Measurements from ENCODE around the gene ZNF878. TPM values are rescaled to one million over a fixed set of nuclear protein-coding genes. Genes with fewer than 3 reads are reported as not detected.
"Not testable (repeated sequence)": the region's sequence is repeated elsewhere in the genome, so short reads cannot be mapped to it uniquely, and the experiment has no call there.

The ZNF878 gene
- total RNA-seq (0.31 TPM), polyA plus RNA-seq (ENCODE audit: insufficient read depth in 1 of 8, insufficient read length in 8 of 8, low replicate concordance in 1 of 8) (under 1 TPM; 0.16 to 0.61 (median 0.50) TPM)
- long read RNA-seq, donor 1: 0 reads
- long read RNA-seq, donor 2: 0 reads
- long read RNA-seq, donor 3: 0 reads
- long read RNA-seq, donor 4: 0 reads
- long read RNA-seq, donor 5, partial matches to known transcripts: 0 of 1 reads
- long read RNA-seq, donor 5, other reads (novel, unspliced or antisense): 0 of 1 reads
- long read RNA-seq, donor 6: 0 reads
- long read RNA-seq, donor 7: 0 reads
- long read RNA-seq, donor 8: 0 reads
- long read RNA-seq, donor 9: 0 reads
- long read RNA-seq, donor 10: 0 reads
- long read RNA-seq, donor 11: 0 reads

DNA sequence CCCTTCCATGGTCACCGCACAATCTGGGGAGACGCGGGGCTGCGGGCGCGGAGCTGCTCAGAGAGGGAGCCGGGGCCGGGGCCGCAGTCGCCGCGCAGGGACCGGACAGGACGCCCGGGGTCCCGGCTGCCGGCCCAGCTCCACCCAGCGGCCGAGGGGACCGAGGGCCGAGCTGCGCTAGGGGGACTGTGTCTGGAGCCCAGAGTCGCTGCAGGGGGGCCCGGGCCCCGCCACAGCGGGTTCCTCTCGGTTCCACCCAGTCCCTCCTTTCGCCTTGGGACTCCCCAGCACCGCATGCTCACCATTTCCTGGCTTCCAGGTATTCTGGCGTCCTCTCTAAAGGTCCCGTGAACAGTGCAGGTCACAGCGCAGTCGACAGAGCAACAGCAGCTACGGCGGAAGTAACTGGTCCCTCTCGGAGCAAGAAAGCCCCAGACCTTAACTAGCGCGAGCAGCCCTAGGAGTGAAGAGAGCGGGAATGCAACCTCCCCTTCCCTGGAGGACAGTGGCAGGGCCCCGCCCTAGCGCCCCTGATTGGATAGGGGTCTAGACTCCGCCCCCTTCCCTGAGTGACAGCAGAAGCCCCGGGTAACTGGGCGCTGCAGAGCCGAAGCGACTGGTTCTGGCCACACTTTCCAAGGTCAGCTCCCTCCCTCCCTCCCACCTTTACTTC, at the start of gene ZNF878:
ZNF878 (minus strand) TSS at position 465 of the 673 bp plus-strand sequence; CDS start at position 305, 160 bp downstream.
- Histone ChIP-seq H3K36me3 (ENCODE audit: control insufficient read depth, insufficient read depth, low read length) (no peaks in the 10 kb centered on the region), H3K27me3 (ENCODE audit: control insufficient read depth, insufficient read depth, low read length) (peaks cover 3% of the 10 kb centered on the region), H3K27ac (ENCODE audit: low read length) (peak within 1 kb of the TSS; percentile 89), H3K9me3 (replicated peaks; ENCODE audit: control insufficient read depth, low read depth, low read length) (no peaks in the 10 kb centered on the region), H3K4me3 (ENCODE audit: low read length) (peak within 1 kb of the TSS; percentile 78), H3K4me1 (ENCODE audit: control insufficient read depth, insufficient read depth, low read length) (peaks cover 6% of the 10 kb centered on the region)
- DNase-seq: peak; percentile 93
- 0% methylated on average over 45 of the region's 46 CpGs for WGBS (ENCODE audit: insufficient coverage)

DNA sequence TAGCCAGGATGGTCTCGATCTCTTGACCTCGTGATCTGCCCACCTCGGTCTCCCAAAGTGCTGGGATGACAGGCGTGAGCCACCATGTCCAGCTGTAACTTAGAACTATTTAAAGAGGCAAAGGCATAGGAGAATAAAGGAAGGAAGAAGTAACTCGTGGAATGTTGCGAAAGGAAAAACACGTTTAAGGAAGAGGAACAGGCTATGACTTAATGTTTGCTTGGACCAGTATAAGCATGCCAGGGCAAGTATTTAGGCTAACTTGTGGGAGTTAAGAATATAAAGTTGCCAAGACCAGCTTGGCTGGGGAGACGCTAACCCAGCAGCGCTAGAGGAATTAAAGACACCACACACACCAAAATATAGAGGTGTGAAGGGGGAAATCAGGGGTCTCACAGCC, 45.3 kb upstream of the ZNF878 start:
- no peak for DNase-seq
- no peak overlapping the region for H3K4me3 ChIP-seq (ENCODE audit: low read length)
- H3K27ac ChIP-seq (ENCODE audit: low read length): no peak overlapping the region
- H3K27me3 ChIP-seq (ENCODE audit: control insufficient read depth, insufficient read depth, low read length): no peaks in the 10 kb centered on the region
- peaks cover 3% of the 10 kb centered on the region for H3K36me3 ChIP-seq (ENCODE audit: control insufficient read depth, insufficient read depth, low read length)
- H3K4me1 ChIP-seq (ENCODE audit: control insufficient read depth, insufficient read depth, low read length): no peaks in the 10 kb centered on the region
- H3K9me3 ChIP-seq (replicated peaks; ENCODE audit: control insufficient read depth, low read depth, low read length): peaks cover 8% of the 10 kb centered on the region
- 99% methylated on average over 7 of the region's 9 CpGs for WGBS (ENCODE audit: insufficient coverage)

DNA sequence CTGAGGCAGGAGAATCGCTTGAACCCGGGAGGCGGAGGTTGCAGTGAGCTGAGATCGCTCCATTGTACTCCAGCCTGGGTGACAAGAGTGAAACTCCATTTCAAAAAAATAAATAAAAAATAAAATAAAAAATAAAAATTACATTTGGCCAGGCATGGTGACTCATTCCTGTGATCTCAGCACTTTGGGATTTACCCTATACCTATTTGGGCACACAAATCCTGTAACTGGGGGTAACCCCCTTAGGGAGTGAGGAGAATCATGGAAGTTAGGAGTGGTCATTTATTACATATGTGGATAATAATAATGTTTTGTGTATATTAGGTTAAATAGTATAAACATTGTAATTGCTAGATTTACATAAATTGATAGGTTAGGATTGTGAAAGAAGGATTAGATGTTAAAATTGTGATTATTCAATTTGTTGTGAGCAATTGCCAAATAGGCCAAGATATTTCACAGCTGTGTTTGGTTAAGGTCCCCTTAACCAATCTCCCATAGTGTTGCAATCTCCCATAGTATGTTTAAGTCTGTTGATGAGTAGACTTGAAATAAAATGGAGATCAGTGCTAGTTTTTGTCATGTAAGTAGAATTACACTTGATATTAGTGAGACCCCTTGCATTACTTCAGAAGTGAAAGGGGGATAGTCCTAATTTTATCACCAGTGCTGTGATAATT, 42.5 kb upstream of the ZNF878 start:
- H3K9me3 ChIP-seq (replicated peaks; ENCODE audit: control insufficient read depth, low read depth, low read length): peaks cover 8% of the 10 kb centered on the region
- no CpG with 5 or more reads among the region's 4 CpGs for WGBS (ENCODE audit: insufficient coverage)
- no peaks in the 10 kb centered on the region for H3K27me3 ChIP-seq (ENCODE audit: control insufficient read depth, insufficient read depth, low read length)

DNA sequence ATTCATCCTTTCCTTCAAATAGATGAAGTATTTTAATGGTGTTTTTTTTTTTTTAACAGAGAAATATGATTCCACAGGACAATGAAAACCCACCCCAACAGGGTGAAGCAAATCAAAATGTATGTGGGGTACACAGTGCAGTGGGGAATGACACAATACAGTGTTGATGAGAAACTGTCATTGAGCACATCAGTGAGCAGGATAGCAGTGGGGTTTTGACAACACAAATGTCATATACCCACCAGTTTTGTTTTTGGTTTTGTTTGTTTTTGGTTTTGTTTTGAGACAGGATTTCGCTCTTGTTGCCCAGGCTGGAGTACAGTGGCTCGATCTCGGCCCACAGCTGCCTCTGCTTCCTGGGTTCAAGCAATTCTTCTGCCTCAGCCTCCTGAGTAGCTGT, 41.0 kb upstream of the ZNF878 start:
- Histone ChIP-seq H3K27ac (ENCODE audit: low read length) (no peak overlapping the region), H3K4me1 (ENCODE audit: control insufficient read depth, insufficient read depth, low read length) (peaks cover 7% of the 10 kb centered on the region), H3K9me3 (replicated peaks; ENCODE audit: control insufficient read depth, low read depth, low read length) (peaks cover 4% of the 10 kb centered on the region), H3K27me3 (ENCODE audit: control insufficient read depth, insufficient read depth, low read length) (no peaks in the 10 kb centered on the region), H3K36me3 (ENCODE audit: control insufficient read depth, insufficient read depth, low read length) (peaks cover 3% of the 10 kb centered on the region), H3K4me3 (ENCODE audit: low read length) (no peak overlapping the region)
- no peak for DNase-seq
- 100% methylated on average over 3 of the region's 3 CpGs for WGBS (ENCODE audit: insufficient coverage)

More for the DNA sequence above, 42.5 kb upstream of the ZNF878 start:
- peaks cover 3% of the 10 kb centered on the region for H3K36me3 ChIP-seq (ENCODE audit: control insufficient read depth, insufficient read depth, low read length)
- H3K27ac ChIP-seq (ENCODE audit: low read length): no peak overlapping the region
- H3K4me1 ChIP-seq (ENCODE audit: control insufficient read depth, insufficient read depth, low read length): peaks cover 7% of the 10 kb centered on the region
- H3K4me3 ChIP-seq (ENCODE audit: low read length): no peak overlapping the region
- no peak for DNase-seq

DNA sequence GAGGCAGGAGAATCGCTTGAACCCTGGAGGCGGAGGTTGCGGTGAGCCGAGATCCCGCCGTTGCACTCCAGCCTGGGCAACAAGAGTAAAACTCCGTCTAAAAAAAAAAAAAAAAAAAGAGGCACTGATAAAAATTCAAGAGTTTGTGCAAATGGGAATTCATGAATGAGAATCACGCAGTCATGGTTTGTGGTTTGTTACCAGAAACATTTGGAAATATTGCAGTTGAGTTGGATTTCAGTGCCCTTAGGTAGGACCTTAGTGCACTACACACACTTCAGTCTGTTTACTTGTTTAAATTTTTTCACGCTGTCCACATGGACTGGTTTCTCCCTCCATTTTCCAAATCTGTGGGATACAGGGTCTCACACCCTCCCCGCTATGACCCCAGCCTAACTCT, 40.2 kb upstream of the ZNF878 start:
- Histone ChIP-seq H3K4me3 (ENCODE audit: low read length) (peak overlapping the region; percentile 63), H3K9me3 (replicated peaks; ENCODE audit: control insufficient read depth, low read depth, low read length) (peaks cover under 1% of the 10 kb centered on the region), H3K27ac (ENCODE audit: low read length) (peak overlapping the region; percentile 95), H3K27me3 (ENCODE audit: control insufficient read depth, insufficient read depth, low read length) (no peaks in the 10 kb centered on the region), H3K4me1 (ENCODE audit: control insufficient read depth, insufficient read depth, low read length) (peaks cover 7% of the 10 kb centered on the region), H3K36me3 (ENCODE audit: control insufficient read depth, insufficient read depth, low read length) (peaks cover 3% of the 10 kb centered on the region)
- WGBS (ENCODE audit: insufficient coverage): 50% methylated on average over 2 of the region's 10 CpGs
- DNase-seq: peak; percentile 9

DNA sequence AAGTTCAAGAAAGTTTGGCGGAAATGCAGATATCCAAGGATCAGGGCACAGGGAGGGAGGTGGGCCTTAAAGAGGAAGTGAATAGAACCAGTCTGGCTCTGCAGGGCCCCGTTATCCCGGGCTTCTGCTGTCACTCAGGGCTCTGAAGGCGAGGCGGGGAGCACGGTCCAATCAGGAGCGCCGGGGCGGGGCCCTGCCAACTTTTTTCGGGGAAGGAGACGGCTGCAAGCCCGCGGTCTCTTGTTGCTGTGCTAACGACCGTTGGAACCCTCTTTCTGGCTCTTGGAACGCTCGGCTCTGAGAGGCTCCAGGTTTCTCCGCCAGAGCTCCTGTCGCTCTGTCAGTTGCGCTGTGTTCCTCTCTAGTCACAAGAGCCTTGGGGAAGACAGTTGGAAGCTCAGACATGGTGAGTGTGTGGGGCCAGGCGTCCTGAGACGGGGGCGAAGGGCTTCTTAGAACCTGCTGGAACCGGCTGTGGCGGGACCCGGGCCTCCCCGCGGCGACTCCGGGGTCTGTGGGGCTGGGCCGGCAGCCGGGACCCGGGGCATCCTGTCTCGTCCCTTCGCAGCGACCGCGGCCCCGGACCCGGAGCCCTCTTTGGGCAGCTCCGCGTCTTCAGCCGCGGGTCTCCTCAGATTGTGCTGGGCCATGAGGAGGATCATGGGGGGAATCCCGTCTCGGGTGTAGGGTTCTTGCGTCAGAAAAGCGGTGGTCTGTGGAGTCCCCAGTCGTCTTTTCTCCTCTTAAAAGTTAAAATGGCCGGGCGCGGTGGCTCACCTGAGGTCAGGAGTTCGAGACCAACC, 39.5 kb upstream of the ZNF878 start:
- H3K4me1 ChIP-seq (ENCODE audit: control insufficient read depth, insufficient read depth, low read length): peaks cover 7% of the 10 kb centered on the region
- H3K27ac ChIP-seq (ENCODE audit: low read length): peak overlapping the region; percentile 95
- H3K36me3 ChIP-seq (ENCODE audit: control insufficient read depth, insufficient read depth, low read length): peaks cover 3% of the 10 kb centered on the region
- under 1% methylated on average over 49 of the region's 53 CpGs for WGBS (ENCODE audit: insufficient coverage)
- no peaks in the 10 kb centered on the region for H3K9me3 ChIP-seq (replicated peaks; ENCODE audit: control insufficient read depth, low read depth, low read length)
- H3K27me3 ChIP-seq (ENCODE audit: control insufficient read depth, insufficient read depth, low read length): no peaks in the 10 kb centered on the region
- peak overlapping the region; percentile 63 for H3K4me3 ChIP-seq (ENCODE audit: low read length)
- peak; percentile 97 for DNase-seq

DNA sequence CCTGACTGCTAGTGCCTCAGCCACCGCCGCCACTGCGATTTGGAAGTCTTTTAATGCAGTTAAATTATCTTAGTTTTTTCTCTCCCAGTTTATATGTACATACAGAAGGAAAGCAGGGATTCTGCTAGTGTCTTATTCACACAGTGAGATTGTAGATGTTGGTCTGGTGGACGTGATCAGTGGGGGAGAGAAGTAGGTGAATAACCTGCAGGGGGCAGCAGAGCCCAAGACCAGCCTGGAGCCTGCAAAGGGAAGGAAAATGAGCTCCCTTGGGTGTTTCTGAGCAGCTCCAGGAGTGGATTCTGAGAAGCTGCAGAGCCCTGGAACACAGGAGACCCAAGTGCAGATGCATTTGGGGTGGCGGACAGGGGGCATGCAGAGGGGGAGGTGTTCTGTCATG, 38.0 kb upstream of the ZNF878 start:
- no peak overlapping the region for H3K4me3 ChIP-seq (ENCODE audit: low read length)
- DNase-seq: peak; percentile 86
- 34% methylated on average over 2 of the region's 5 CpGs for WGBS (ENCODE audit: insufficient coverage)
- H3K4me1 ChIP-seq (ENCODE audit: control insufficient read depth, insufficient read depth, low read length): peaks cover 7% of the 10 kb centered on the region
- H3K27ac ChIP-seq (ENCODE audit: low read length): no peak overlapping the region
- H3K9me3 ChIP-seq (replicated peaks; ENCODE audit: control insufficient read depth, low read depth, low read length): no peaks in the 10 kb centered on the region
- no peaks in the 10 kb centered on the region for H3K27me3 ChIP-seq (ENCODE audit: control insufficient read depth, insufficient read depth, low read length)
- peaks cover 3% of the 10 kb centered on the region for H3K36me3 ChIP-seq (ENCODE audit: control insufficient read depth, insufficient read depth, low read length)

DNA sequence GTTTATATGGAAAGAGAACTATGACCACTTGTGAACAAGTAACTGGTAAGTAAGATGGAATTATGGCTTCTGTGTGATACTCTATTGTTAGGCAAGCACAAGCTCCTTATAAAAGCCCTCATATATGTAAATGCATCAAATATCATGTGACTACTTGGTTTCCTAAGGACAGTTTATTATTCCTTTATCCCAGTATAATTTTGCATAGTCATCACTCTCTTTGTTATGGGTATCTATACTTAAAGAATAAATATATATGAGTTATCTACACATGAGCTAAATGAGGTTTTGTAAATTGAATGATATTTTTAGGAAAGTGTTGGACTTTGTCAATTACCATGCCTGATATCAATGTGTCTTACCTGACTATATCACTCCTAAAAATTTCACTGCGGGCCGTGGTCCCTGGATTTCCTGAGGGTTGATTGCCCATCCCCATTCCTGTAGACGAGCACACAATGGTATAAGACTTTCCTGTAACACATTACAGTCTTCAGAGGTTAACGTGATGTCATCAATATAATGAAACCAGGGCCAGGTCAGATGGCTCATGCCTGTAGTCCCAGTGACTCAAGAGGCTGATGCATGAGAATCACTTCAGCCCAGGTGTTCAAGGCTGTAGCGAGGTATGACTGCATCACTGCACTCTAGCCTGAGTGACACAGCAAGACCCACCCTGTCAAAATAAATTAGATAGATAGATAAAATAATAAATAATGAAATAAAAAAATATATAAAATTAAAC, 32.5 kb upstream of the ZNF878 start:
- 96% methylated on average over 4 of the region's 5 CpGs for WGBS (ENCODE audit: insufficient coverage)
- H3K4me1 ChIP-seq (ENCODE audit: control insufficient read depth, insufficient read depth, low read length): no peaks in the 10 kb centered on the region
- no peaks in the 10 kb centered on the region for H3K27me3 ChIP-seq (ENCODE audit: control insufficient read depth, insufficient read depth, low read length)
- no peak overlapping the region for H3K27ac ChIP-seq (ENCODE audit: low read length)
- peaks cover 9% of the 10 kb centered on the region for H3K36me3 ChIP-seq (ENCODE audit: control insufficient read depth, insufficient read depth, low read length)
- no peak overlapping the region for H3K4me3 ChIP-seq (ENCODE audit: low read length)
- no peak for DNase-seq
- H3K9me3 ChIP-seq (replicated peaks; ENCODE audit: control insufficient read depth, low read depth, low read length): peaks cover 25% of the 10 kb centered on the region

DNA sequence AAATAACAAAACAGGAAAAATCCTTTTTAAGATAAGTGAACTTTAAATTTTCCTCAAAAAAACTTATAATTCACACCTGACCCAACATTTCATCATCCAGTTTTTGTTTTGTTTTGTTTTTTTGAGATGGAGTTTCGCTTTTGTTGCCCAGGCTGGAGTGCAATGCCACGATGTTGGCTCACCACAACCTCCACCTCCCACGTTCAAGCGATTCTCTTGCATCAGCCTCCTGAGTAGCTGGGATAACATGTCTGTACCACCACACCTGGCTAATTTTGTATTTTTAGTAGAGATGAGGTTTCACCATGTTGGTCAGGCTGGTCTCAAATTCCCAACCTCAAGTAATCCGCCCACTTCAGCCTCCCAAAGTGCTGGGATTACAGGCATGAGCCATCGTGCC, 30.6 kb upstream of the ZNF878 start:
- peaks cover 41% of the 10 kb centered on the region for H3K9me3 ChIP-seq (replicated peaks; ENCODE audit: control insufficient read depth, low read depth, low read length)
- H3K36me3 ChIP-seq (ENCODE audit: control insufficient read depth, insufficient read depth, low read length): peaks cover 15% of the 10 kb centered on the region
- not testable (repeated sequence) for H3K4me1 ChIP-seq (ENCODE audit: control insufficient read depth, insufficient read depth, low read length); H3K4me3 ChIP-seq (ENCODE audit: low read length); DNase-seq; H3K27ac ChIP-seq (ENCODE audit: low read length); H3K27me3 ChIP-seq (ENCODE audit: control insufficient read depth, insufficient read depth, low read length)
- WGBS (ENCODE audit: insufficient coverage): no CpG with 5 or more reads among the region's 6 CpGs
